SU-DHL-6 (cell line): ENCODE measurements around the gene OR1G1.

Source experiments
- H2AFZ ChIP-seq: fragments of 200-600 bp; sonication (generic); 2 replicates; pipeline ENCODE4 v1.6.1; 2014; ENCODE audit warnings: low read depth, mild to moderate bottlenecking, moderate library complexity, mixed read lengths, antibody characterized with exemption, low read length; ENCODE audit not compliant: severe bottlenecking
- H3F3A ChIP-seq: fragments of 200-600 bp; shearing (Covaris generic); 2 replicates; pipeline ENCODE4 v1.6.0; 2016; ENCODE audit warnings: antibody characterized with exemption, mild to moderate bottlenecking; ENCODE audit not compliant: insufficient read depth
- H3K27ac ChIP-seq: fragments of 200-600 bp; sonication (generic); 2 replicates; pipeline ENCODE4 v1.5.1; 2016; ENCODE audit warnings: low read depth, mild to moderate bottlenecking, low read length, moderate library complexity, mixed read lengths
- H3K27me3 ChIP-seq: fragments of 200-600 bp; sonication (generic), shearing (Covaris generic); 2 replicates; pipeline ENCODE4 v1.6.0; 2014; ENCODE audit warnings: mild to moderate bottlenecking, low read length
- H3K36me3 ChIP-seq: fragments of 200-600 bp; sonication (generic); 2 replicates; pipeline ENCODE4 v1.6.1; 2014; ENCODE audit warnings: mild to moderate bottlenecking, low read length, mixed read lengths
- H3K4me2 ChIP-seq: fragments of 300-600, 200-600 bp; shearing (Covaris generic), sonication (generic); 2 replicates; pipeline ENCODE4 v1.6.0; 2014; ENCODE audit warnings: low read length, low read depth, mild to moderate bottlenecking; ENCODE audit not compliant: poor library complexity, severe bottlenecking
- H3K4me3 ChIP-seq: fragments of 200-600 bp; sonication (generic); 2 replicates; pipeline ENCODE4 v1.5.1; 2014; ENCODE audit warnings: antibody characterized with exemption, low read length, mild to moderate bottlenecking, mixed read lengths; ENCODE audit not compliant: insufficient read depth, poor library complexity, severe bottlenecking
- H3K79me2 ChIP-seq: fragments of 200-600 bp; sonication (generic); 2 replicates; pipeline ENCODE4 v1.6.1; 2014; ENCODE audit warnings: mild to moderate bottlenecking, low read length, moderate library complexity; ENCODE audit not compliant: insufficient read depth
- H3K9ac ChIP-seq: fragments of 200-600 bp; sonication (generic); 2 replicates; pipeline ENCODE4 v1.7.0; 2014; ENCODE audit warnings: mild to moderate bottlenecking, low read length
- H3K9me2 ChIP-seq: fragments of 200-600 bp; sonication (generic); replicated peaks from 2 replicates; pipeline ENCODE4 v1.6.1; 2014; ENCODE audit warnings: low read length; ENCODE audit not compliant: insufficient read depth
- H3K9me3 ChIP-seq: fragments of 200-600 bp; sonication (generic); 2 replicates; pipeline ENCODE4 v1.6.1; 2014; ENCODE audit warnings: low read length, mixed read lengths; ENCODE audit not compliant: insufficient read depth
- H4K20me1 ChIP-seq: fragments of 200-600 bp; sonication (generic); 2 replicates; pipeline ENCODE4 v1.6.1; 2014; ENCODE audit warnings: low read depth, mild to moderate bottlenecking, antibody characterized with exemption, low read length, moderate library complexity, mixed read lengths
- CTCF ChIP-seq: fragments of 200-600 bp; sonication (generic); IDR thresholded peaks from one replicate; pipeline ENCODE4 v1.5.1; 2017; ENCODE audit warnings: antibody characterized with exemption, mild to moderate bottlenecking, low read length, moderate library complexity; ENCODE audit not compliant: insufficient read depth, poor library complexity, severe bottlenecking
- EZH2phosphoT487 ChIP-seq: fragments of 200-600 bp; sonication (generic), shearing (Covaris generic); conservative IDR thresholded peaks from 2 replicates; pipeline ENCODE4 v1.6.1; 2018; ENCODE audit warnings: mild to moderate bottlenecking, antibody characterized with exemption, low read length, moderate library complexity, mixed read lengths

Gene OR1G1

GRCh38 chr17:3104322-3104721, 23.0 kb downstream of the OR1G1 start, which contains the start of gene OR1D2:
Gene OR1D2 (minus strand): TSS chr17:3104422. CDS start chr17:3092996, 11,426 bp downstream.
- TF ChIP-seq EZH2phosphoT487, result no peak
- no peak for TF ChIP-seq CTCF
- H3K79me2 ChIP-seq, result no peaks in the 10 kb centered on the region
- H4K20me1 ChIP-seq, result no peaks in the 10 kb centered on the region
- no peak within 1 kb of the TSS for H3K27ac ChIP-seq
- H3K4me2 ChIP-seq, result no peak within 1 kb of the TSS
- no peaks in the 10 kb centered on the region for H3K9me3 ChIP-seq
- no peaks in the 10 kb centered on the region for H3K36me3 ChIP-seq
- H3F3A ChIP-seq, result no peaks in the 10 kb centered on the region
- H3K9me2 ChIP-seq, result no peaks in the 10 kb centered on the region
- H3K4me3 ChIP-seq, result no peak within 1 kb of the TSS
- no peak within 1 kb of the TSS for H2AFZ ChIP-seq
- H3K27me3 ChIP-seq, result no peaks in the 10 kb centered on the region
- no peak within 1 kb of the TSS for H3K9ac ChIP-seq
